ENCODE measurements around the gene FCHSD1. TPM values are rescaled to one million over a fixed set of nuclear protein-coding genes. Genes with fewer than 3 reads are reported as not detected.
A peak's percentile ranks its signal among the peaks of the same experiment; 100 is the strongest.

FCHSD1 gene
- total and polyA plus RNA-seq, 2 donors (not counting 1 experiment from before 2014, with no cell fraction given), result 123 to 193 TPM

GRCh38 chr5:141637123-141637766 is 14.0 kb downstream of the FCHSD1 start:
- Mint-ChIP-seq H3K9me3 (ENCODE audit: insufficient read depth) (no peaks in the 10 kb centered on the region), H3K4me3 (peak overlapping the region; percentile 94), H3K27me3 (no peaks in the 10 kb centered on the region), H3K4me1 (peaks cover 39% of the 10 kb centered on the region), H3K27ac (peak overlapping the region; percentile 80)
- DNase-seq (peak; percentile 75), ATAC-seq (ENCODE audit: low read depth) (peak; percentile 42)
- TF ChIP-seq CTCF (IDR thresholded peaks at IDR 0.05) (no peak), EZH2 (IDR thresholded peaks at IDR 0.05; ENCODE audit: borderline replicate concordance, insufficient read depth, low read depth, low read length, poor library complexity, severe bottlenecking) (no peak)
- H3K27ac ChIP-seq (ENCODE audit: low read length in 2 of 2), result peak overlapping the region; percentile 58 to 77
- WGBS (ENCODE audit: insufficient coverage), result under 1% methylated on average over 59 of the region's 63 CpGs
- H3K27me3 ChIP-seq (replicated peaks in 1 of 4; ENCODE audit: control extremely low read depth in 1 of 4, control insufficient read depth in 3 of 4, insufficient read depth in 4 of 4, low read length in 3 of 4), result no peaks in the 10 kb centered on the region
- H3K36me3 ChIP-seq (replicated peaks in 1 of 2; ENCODE audit: control extremely low read depth in 1 of 2, control insufficient read depth in 1 of 2, extremely low read depth in 1 of 2, insufficient read depth in 2 of 2, low read length in 1 of 2), result peaks cover 0 to 21% of the 10 kb centered on the region in 2 experiments
- peak overlapping the region; percentile 70 to 99 (median 82) for H3K4me3 ChIP-seq (ENCODE audit: control extremely low read depth in 1 of 5, extremely low read depth in 1 of 5, insufficient read depth in 1 of 5, low read depth in 2 of 5, low read length in 4 of 5)
- peaks cover 30 to 36% of the 10 kb centered on the region in 2 donors for H3K4me1 ChIP-seq (ENCODE audit: control insufficient read depth in 2 of 2, insufficient read depth in 2 of 2, low read length in 2 of 2)
- CTCF ChIA-PET, result interaction anchor here (0.7 to 10.3 kb wide), 22 partner anchors 8 to 379 kb away, joined by 3 to 124 read pairs (median 5); partner anchors contain the start of genes DIAPH1, FCHSD1, PCDHGA10 and RNF14
- H3K79me2 ChIP-seq (ENCODE audit: control insufficient read depth, insufficient read depth, low read length), result peaks cover 46% of the 10 kb centered on the region
- POLR2A ChIA-PET, result interaction anchor here (0.5 to 3.6 kb wide), 12 partner anchors 12 to 1090 kb away, joined by 3 to 22 read pairs (median 4); partner anchors contain the start of genes DIAPH1 and FCHSD1
- intact Hi-C loops (cut with micrococcal nuclease), result loop anchor here (1.0 to 2.0 kb wide), 2 partner anchors 324 to 332 kb away; partner anchors contain the start of gene RNF14
- H2AFZ ChIP-seq (ENCODE audit: insufficient read depth, low read depth, low read length, poor library complexity, severe bottlenecking), result peak overlapping the region; percentile 97
- H3K9ac ChIP-seq (ENCODE audit: low read length), result peak overlapping the region; percentile 97
- H3K9me3 ChIP-seq (ENCODE audit: control extremely low read depth in 1 of 3, control insufficient read depth in 2 of 3, insufficient read depth in 1 of 3, low read length in 2 of 3), result no peaks in the 10 kb centered on the region
- H4K20me1 ChIP-seq (ENCODE audit: control insufficient read depth, insufficient read depth, low read length, poor library complexity, severe bottlenecking), result peaks cover 23% of the 10 kb centered on the region
- H3K4me2 ChIP-seq (replicated peaks; ENCODE audit: low read depth, low read length, poor library complexity, severe bottlenecking), result peak overlapping the region; percentile 93

Measured in B cell (primary cell).